HG03460 (cell line): Measurements from ENCODE around the gene PRTFDC1.

ENCODE experiments used
- ATAC-seq: cut with Tn5 transposase; IDR thresholded peaks from one replicate; pipeline ENCODE4 v1.9.1; 2021; ENCODE audit not compliant: unreplicated experiment

Gene PRTFDC1

GRCh38 chr10:24804956-24805355, 147.4 kb downstream of the PRTFDC1 start:
- no peak for ATAC-seq

DNA sequence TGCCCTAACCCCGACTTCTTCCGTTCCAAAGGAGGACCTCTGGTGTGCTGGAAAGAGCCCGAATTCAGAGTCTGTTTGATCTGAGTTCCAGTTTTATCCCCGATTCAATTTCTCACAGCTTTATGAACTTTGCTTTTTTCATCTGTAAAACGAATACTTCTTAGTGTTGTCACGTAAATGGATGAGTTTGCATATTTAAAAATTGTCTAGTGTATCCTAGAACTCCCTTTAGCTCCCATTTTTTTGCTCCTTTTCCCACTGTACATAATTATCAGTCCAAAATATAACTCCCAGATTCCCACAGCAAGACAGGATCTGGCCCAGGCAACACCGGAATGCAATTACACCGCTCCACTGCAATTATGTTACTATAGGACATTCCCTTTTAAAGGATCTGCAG, 148.0 kb downstream of the PRTFDC1 start:
- no peak for ATAC-seq

DNA sequence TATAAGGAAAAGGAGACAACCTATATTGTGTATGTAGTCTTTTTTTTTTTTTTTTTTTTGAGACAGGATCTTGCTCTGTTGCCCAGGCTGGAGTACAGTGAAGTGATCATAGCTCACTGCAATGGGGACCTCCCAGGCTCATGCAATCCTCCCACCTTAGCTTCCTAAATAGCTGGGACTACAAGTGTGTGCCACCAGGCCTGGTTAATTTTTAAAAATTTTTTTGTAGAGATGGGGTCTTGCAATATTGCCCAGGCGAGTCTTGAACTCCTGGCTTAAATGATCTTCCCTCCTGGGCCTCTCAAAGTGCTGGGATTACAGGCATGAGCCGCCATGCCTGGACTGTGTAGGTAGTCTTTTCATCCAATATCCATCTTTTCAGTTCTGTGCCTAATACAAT, 150.0 kb downstream of the PRTFDC1 start:
- ATAC-seq = no peak

DNA sequence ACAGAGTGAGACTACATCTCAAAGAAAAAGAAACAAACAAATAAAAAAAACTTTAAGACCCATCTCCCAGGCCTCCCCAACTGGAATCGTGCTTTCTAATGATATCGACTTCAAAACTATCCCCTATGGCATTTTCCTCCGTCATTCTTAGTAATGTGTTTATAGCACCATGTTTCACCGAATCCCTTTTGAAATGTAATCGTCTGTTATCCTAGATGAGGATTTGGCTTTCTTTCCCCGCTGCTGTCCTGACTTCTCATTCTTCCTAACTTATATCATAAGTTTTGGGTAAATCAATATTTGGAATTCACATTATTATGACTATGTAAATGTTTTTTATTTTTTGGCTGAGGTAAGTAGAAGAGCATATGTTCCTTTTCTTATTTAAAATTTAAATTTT, 151.5 kb downstream of the PRTFDC1 start:
- ATAC-seq = no peak
